PC-3 (cell line): Measurements from ENCODE around the gene ADCY5. TPM values are rescaled to one million over a fixed set of nuclear protein-coding genes. Genes with fewer than 3 reads are reported as not detected.

ENCODE experiments used
- ATAC-seq: fragments of 200-7000 bp; cut with Tn5 transposase; 2 replicates; pipeline ENCODE4 v1.9.1; 2020; ENCODE audit warnings: mild to moderate bottlenecking, moderate library complexity
- BruUV-seq: library from RNA; stranded (reverse); fragments of 400-500 nt; replicated peaks from 2 replicates; lab custom pipeline; 2021; lab: Mats Ljungman, UMichigan
- CTCF ChIA-PET: fragments of 300-600 bp; sonication (Branson Sonifier 250); formaldehyde crosslinking; loops from one replicate; lab custom pipeline; 2022; ENCODE audit warnings: antibody characterized with exemption; lab: Charles Lee
- POLR2A ChIA-PET: fragments of 300-600 bp; sonication (Branson Sonifier 250); formaldehyde crosslinking; loops from one replicate; lab custom pipeline; 2022; ENCODE audit warnings: antibody characterized with exemption; ENCODE audit not compliant: unreplicated experiment; lab: Charles Lee
- DNase-seq: peaks from one replicate; pipeline ENCODE4 v3.0.0-alpha.2; 2015
- H2AFZ ChIP-seq: fragments of 300-600 bp; sonication (generic); 2 replicates; pipeline ENCODE4 v1.6.0; 2016; ENCODE audit warnings: antibody characterized with exemption, low read length
- H3F3A ChIP-seq: fragments of 300-600 bp; sonication (generic); one replicate; pipeline ENCODE4 v1.6.0; 2017; ENCODE audit warnings: antibody characterized with exemption, low read length, control low read depth, mild to moderate bottlenecking; ENCODE audit not compliant: unreplicated experiment
- H3K27ac ChIP-seq: fragments of 300-600 bp; sonication (generic); 2 replicates; pipeline ENCODE4 v1.5.1; 2016; ENCODE audit warnings: mild to moderate bottlenecking, low read length
- H3K27me3 ChIP-seq: fragments of 300-600 bp; sonication (generic); 2 replicates; pipeline ENCODE4 v1.6.1; 2016; ENCODE audit warnings: low read length, mixed read lengths
- H3K36me3 ChIP-seq: fragments of 300-600 bp; sonication (generic); 2 replicates; pipeline ENCODE4 v1.6.1; 2016; ENCODE audit warnings: low read depth, mixed run types, low read length, mixed read lengths
- H3K4me1 ChIP-seq: fragments of 300-600 bp; sonication (generic); 2 replicates; pipeline ENCODE4 v1.5.1; 2016; ENCODE audit warnings: low read length; ENCODE audit not compliant: insufficient read depth
- H3K4me2 ChIP-seq: fragments of 300-600 bp; sonication (generic); 2 replicates; pipeline ENCODE4 v1.6.0; 2016; ENCODE audit warnings: low read length
- H3K4me3 ChIP-seq: fragments of 300-600 bp; sonication (generic); 2 replicates; pipeline ENCODE4 v1.5.1; 2016; ENCODE audit warnings: mild to moderate bottlenecking, low read length, mixed read lengths
- H3K79me2 ChIP-seq: fragments of 300-600 bp; sonication (generic); 2 replicates; pipeline ENCODE4 v1.6.1; 2017; ENCODE audit warnings: low read length, mixed read lengths
- H3K9ac ChIP-seq: fragments of 300-600 bp; sonication (generic); 2 replicates; pipeline ENCODE4 v1.6.0; 2016; ENCODE audit warnings: mild to moderate bottlenecking, low read length
- H3K9me2 ChIP-seq: fragments of 300-600 bp; sonication (generic); replicated peaks from 2 replicates; pipeline ENCODE4 v1.6.1; 2016; ENCODE audit warnings: mixed run types, low read length, mixed read lengths
- H3K9me3 ChIP-seq: fragments of 300-600 bp; sonication (generic); 2 replicates; pipeline ENCODE4 v1.6.1; 2016; ENCODE audit warnings: low read length, mixed read lengths
- H4K20me1 ChIP-seq: fragments of 300-600 bp; sonication (generic); 2 replicates; pipeline ENCODE4 v1.6.1; 2016; ENCODE audit warnings: low read length, mixed read lengths
- EZH2 ChIP-seq: fragments of 300-600 bp; sonication (generic); IDR thresholded peaks from one replicate; pipeline ENCODE4 v1.6.1; 2017; ENCODE audit warnings: antibody characterized with exemption, mild to moderate bottlenecking, low read length; ENCODE audit not compliant: unreplicated experiment
- EZH2phosphoT487 ChIP-seq: fragments of 300-600 bp; sonication (generic); IDR thresholded peaks from 2 replicates; pipeline ENCODE4 v1.6.1; 2018; ENCODE audit warnings: mild to moderate bottlenecking, antibody characterized with exemption, low read length, borderline replicate concordance
- intact Hi-C: fragments of 100-400 bp; cut with micrococcal nuclease; formaldehyde crosslinking; loops from 2 replicates; pipeline ENCODE4 v1.9.0; 2023
- total RNA-seq: library from RNA; depleted of rRNA; stranded (reverse); fragments of >200 nt; gene quantifications from 2 replicates; pipeline ENCODE4 v1.2.3, GENCODE V29; 2014
- TF ChIP-seq, protein P1 (sequence below): fragments of 300-600 bp; sonication (generic); conservative IDR thresholded peaks from 2 replicates; pipeline ENCODE4 v1.5.1; 2017; ENCODE audit warnings: antibody characterized with exemption, low read depth, mild to moderate bottlenecking, low read length

ADCY5 gene
- total RNA-seq, 1 experiment from 2014 or later, result not detected

DNA sequence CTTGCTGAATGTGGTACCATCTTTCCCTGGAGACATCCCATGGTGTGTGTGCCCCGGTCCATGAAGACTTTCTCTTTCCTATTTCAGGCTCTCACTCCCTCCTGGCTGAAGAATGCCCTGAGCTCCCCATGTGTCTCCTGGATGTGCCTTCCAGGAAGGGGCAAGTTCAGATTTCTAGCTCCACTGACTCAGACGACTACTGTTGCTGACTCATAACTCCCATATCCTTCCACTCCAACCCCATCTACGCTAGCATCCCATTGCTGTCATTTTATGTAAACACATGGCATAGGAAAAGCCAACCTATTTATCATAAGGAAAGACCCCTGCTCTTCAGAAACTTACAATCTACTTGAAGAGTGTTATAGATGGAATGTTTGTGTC is 95.0 kb downstream of the ADCY5 start:
- Histone ChIP-seq H3K36me3 (no peaks in the 10 kb centered on the region), H2AFZ (no peak overlapping the region), H3K27ac (no peak overlapping the region), H3K4me2 (no peak overlapping the region), H3K27me3 (peaks cover 19% of the 10 kb centered on the region), H4K20me1 (no peaks in the 10 kb centered on the region), H3K9me3 (no peaks in the 10 kb centered on the region), H3K9ac (no peak overlapping the region), H3F3A (no peaks in the 10 kb centered on the region), H3K9me2 (no peaks in the 10 kb centered on the region), H3K4me3 (no peak overlapping the region), H3K79me2 (no peaks in the 10 kb centered on the region), H3K4me1 (peaks cover 5% of the 10 kb centered on the region; the same call in 1 of the 2 replicates)
- BruUV-seq, result no TSS peak
- TF ChIP-seq EZH2phosphoT487 (no peak), EZH2 (no peak)
- TF ChIP-seq, protein P1, sequence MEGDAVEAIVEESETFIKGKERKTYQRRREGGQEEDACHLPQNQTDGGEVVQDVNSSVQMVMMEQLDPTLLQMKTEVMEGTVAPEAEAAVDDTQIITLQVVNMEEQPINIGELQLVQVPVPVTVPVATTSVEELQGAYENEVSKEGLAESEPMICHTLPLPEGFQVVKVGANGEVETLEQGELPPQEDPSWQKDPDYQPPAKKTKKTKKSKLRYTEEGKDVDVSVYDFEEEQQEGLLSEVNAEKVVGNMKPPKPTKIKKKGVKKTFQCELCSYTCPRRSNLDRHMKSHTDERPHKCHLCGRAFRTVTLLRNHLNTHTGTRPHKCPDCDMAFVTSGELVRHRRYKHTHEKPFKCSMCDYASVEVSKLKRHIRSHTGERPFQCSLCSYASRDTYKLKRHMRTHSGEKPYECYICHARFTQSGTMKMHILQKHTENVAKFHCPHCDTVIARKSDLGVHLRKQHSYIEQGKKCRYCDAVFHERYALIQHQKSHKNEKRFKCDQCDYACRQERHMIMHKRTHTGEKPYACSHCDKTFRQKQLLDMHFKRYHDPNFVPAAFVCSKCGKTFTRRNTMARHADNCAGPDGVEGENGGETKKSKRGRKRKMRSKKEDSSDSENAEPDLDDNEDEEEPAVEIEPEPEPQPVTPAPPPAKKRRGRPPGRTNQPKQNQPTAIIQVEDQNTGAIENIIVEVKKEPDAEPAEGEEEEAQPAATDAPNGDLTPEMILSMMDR, result no peak
- ChIA-PET POLR2A (no interaction called here), CTCF (no interaction called here)
- ATAC-seq (peak; percentile 74), DNase-seq (peak; percentile 66)
- intact Hi-C loops, result no loop called here

DNA sequence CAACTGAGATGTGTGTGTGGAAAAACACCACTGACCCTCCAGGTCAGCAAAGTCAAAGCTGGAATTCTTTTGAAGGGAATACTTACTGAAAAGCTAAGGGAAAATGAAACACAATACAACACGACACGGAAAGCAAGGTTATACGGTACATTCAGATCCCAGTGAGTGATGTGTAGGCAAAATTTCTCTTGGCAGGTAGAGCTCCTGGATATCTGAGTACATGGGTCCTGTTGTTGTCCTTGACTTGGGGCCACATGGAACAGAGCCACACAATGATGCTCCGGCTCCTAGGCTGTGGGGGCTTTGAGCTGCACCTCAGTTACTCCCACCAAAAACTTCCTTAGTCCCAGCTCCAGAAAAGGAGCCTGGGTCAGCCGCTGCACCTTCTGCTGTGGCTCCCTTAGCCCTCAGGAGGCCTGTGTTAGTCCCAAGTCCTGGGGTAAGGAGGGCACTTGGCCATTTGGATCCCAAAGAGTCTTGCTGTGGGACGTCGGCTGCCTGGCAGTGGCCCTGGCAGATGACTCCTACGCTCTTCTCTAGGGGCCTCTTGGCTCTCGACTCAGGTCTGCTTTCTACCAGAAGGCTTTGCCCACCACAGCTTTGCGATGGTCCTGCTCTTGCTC is 95.6 kb downstream of the ADCY5 start:
- Histone ChIP-seq H3K79me2 (no peaks in the 10 kb centered on the region), H3K4me3 (no peak overlapping the region), H3K27ac (no peak overlapping the region), H3K36me3 (no peaks in the 10 kb centered on the region), H4K20me1 (no peaks in the 10 kb centered on the region), H3F3A (no peaks in the 10 kb centered on the region), H3K27me3 (peaks cover 24% of the 10 kb centered on the region), H3K9me3 (no peaks in the 10 kb centered on the region), H3K9me2 (no peaks in the 10 kb centered on the region), H3K9ac (no peak overlapping the region), H3K4me2 (no peak overlapping the region), H2AFZ (no peak overlapping the region), H3K4me1 (peaks cover 5% of the 10 kb centered on the region; the same call in 1 of the 2 replicates)
- DNase-seq, result no peak
- ATAC-seq, result no peak
- ChIA-PET CTCF (no interaction called here), POLR2A (no interaction called here)
- no peak for TF ChIP-seq EZH2phosphoT487
- TF ChIP-seq, protein P1, result no peak
- no peak for TF ChIP-seq EZH2
- BruUV-seq, result no TSS peak
- intact Hi-C loops, result no loop called here

DNA sequence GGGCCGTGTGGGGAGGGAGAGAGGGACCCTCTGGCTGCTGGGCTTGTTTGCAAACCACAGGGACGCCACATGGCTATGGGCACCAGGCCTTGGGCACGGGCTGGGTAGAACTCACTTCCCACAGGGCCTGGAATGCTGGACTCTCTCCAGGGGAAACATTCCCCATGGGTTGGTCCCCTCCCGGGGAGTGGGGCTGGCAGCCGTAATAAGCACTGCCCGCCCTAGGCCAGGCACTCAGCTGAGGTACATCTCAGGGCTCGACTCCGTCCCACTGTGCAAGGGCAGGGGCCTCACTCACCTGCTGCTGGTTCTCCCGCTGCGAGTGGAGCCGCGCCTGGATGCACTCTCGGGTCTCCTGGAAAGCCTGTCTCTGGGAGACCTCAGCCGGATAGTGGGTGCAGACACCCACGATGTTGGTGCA is 96.7 kb downstream of the ADCY5 start:
- Histone ChIP-seq H3F3A (no peaks in the 10 kb centered on the region), H4K20me1 (no peaks in the 10 kb centered on the region), H2AFZ (no peak overlapping the region), H3K4me1 (peaks cover 5% of the 10 kb centered on the region; the same call in 1 of the 2 replicates), H3K27me3 (peaks cover 36% of the 10 kb centered on the region), H3K79me2 (no peaks in the 10 kb centered on the region), H3K36me3 (no peaks in the 10 kb centered on the region), H3K9ac (no peak overlapping the region), H3K4me3 (no peak overlapping the region), H3K9me3 (no peaks in the 10 kb centered on the region), H3K4me2 (no peak overlapping the region), H3K9me2 (no peaks in the 10 kb centered on the region), H3K27ac (no peak overlapping the region)
- intact Hi-C loops, result no loop called here
- CTCF ChIA-PET, result no interaction called here
- DNase-seq (no peak), ATAC-seq (no peak)
- POLR2A ChIA-PET, result no interaction called here
- BruUV-seq, result no TSS peak
- TF ChIP-seq EZH2 (no peak), EZH2phosphoT487 (no peak)
- TF ChIP-seq, protein P1, result no peak
